HG02852 (cell line): ENCODE results near the gene BCL11A.

ENCODE experiments used
- ATAC-seq: cut with Tn5 transposase; IDR thresholded peaks from one replicate; pipeline ENCODE4 v1.9.1; 2021; ENCODE audit warnings: mild to moderate bottlenecking, moderate library complexity; ENCODE audit not compliant: unreplicated experiment

BCL11A gene

GRCh38 chr2:60529136-60529784 is 24.2 kb downstream of the BCL11A start:
- no peak for ATAC-seq

- ATAC-seq: no peak
Observed at GRCh38 chr2:60528281-60529020, 25.0 kb downstream of the BCL11A start.

GRCh38 chr2:60527762-60528161 is 25.7 kb downstream of the BCL11A start:
- no peak for ATAC-seq

- no peak for ATAC-seq
Observed at GRCh38 chr2:60526623-60527022, 26.8 kb downstream of the BCL11A start.

DNA sequence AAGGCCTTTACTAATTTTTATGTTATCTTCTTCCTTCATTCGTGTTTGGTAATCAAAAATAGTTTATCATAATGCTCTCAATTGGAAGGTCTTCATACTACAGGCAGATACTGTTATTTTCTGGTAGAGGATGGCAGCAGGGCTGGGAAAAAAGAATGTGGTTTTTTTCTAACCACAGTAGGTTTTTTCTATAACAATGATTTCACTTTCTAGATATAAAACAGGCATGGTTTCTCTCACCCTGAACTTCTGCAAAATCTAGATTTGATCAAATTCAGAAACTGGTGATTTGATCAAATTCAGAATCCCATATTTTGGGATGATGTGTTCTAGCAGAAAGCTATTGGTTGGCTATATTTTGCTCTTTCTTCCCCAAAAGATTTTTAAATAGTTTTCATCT is 27.6 kb downstream of the BCL11A start:
- ATAC-seq: no peak

DNA sequence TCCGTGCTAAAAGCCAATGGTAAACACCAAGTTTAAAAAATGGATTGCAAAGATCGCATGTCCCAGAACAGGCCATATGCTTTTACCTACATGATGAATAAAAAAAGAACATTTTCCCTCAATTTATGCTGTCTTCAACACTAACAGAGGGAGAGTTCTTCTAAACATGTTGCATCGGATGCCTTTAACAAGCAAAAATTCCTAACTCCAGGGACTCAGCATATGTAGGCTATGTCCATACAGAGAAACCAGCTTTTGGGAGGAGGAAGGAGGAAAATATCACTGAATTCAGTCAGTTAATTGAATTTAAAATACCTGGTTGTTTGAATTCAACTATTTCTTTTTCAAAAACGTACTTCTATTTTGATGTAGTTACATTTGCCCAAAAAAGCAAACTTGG is 28.6 kb downstream of the BCL11A start:
- no peak for ATAC-seq

GRCh38 chr2:60523963-60524362 is 29.5 kb downstream of the BCL11A start:
- ATAC-seq: no peak

DNA sequence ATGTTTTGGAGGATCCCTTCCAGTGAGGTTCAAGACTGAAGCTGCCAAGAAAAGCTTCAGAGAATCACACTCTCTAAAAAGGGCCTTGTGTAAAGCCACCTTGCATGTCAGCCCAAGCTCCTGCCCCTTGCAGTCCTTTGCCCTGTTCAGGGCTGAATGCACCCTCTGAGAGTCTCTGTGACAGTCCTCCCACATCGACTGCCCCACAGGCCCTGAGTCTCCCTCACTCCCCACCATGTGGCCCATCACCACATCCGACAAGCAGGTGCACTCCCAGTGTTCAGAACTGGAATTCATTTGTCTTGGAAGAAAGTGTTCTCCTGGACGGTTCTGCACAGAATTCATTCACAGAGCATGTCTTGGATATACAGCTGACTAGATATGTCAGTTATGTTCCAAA is 31.0 kb downstream of the BCL11A start:
- no peak for ATAC-seq

DNA sequence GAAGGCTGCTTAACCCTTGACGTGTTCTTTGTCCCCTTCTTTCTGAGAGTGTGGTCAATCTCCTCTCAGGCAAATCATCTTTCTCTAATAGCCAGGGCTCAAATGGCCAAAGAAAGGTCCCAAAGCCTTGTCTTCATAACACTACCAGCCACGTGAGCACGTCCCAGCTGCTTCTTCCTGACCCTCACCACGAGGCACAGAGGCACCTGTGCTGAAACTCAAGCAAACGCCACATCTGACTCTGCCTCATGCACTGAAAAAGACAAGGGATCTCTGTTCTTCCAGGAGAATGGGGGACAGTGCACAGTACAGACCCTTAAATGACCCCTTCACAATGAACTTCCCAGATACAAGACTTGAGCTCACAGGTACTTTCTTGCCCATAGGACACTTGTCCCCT is 31.8 kb downstream of the BCL11A start:
- ATAC-seq: no peak

DNA sequence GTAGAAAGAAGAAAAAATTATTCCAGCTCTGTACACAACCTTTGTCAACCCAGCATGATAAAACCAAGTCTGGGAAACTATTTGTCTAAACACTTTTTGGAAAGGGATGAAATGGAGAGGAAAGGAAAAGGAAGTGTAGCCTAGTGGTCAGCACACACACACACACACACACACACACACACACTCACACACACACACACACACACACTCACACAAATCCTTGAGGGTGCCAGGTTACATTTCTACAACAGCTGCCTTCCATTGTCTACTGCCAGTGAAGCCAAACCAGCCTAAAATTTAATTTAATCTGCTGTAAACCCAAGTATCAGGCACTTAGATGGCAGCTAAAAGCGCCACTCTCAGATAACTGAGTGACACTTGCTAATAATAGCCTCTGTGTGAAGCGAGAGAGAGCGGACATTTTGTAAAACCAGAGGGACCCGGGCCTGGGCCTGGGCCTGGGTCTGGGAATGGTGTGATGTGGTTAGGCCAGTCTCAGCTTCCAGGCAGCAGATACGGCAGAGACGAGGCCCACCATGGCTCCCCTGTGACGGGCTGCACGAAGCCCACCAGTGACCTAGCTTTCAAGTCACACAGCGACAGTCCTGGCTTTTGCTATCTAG is 32.4 kb downstream of the BCL11A start:
- no peak for ATAC-seq

DNA sequence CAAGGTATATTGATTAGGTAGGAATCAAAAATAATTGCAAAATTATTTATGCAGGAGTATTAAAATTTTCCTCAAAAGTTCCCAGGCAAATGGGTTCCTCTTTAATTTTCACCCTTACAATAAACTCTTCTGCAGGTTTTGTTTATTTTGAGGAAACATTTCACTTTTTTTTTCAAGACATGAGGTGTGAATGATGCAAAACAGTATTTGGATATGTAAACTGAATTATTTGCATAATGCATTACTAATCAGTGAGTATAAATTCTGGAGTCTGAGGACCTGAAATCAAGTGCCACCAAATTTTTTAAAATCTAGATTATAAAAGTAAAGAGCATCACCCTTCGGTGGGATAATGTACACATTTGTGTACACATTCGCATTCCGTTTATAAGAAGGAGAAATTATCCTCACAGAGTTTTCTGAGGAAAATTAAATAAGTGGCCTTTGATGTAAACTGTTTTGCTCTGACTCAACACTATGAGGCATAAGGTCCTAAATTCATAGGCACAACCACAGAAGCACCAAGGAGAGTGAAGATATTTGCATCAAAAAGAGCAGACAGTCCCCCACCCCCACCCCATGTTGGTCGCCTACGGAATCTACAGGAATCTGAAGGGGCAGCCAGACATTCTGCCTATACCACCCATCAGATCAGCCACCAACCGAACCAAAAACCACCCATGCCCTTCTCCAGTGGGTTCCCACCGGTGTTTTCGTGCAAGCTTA is 33.1 kb downstream of the BCL11A start:
- ATAC-seq: no peak

GRCh38 chr2:60519231-60519863 is 34.1 kb downstream of the BCL11A start:
- ATAC-seq: no peak

- ATAC-seq: no peak
Observed at GRCh38 chr2:60518567-60518966, 34.9 kb downstream of the BCL11A start.

GRCh38 chr2:60517446-60517845 is 36.0 kb downstream of the BCL11A start:
- ATAC-seq: no peak

GRCh38 chr2:60516826-60517225 is 36.6 kb downstream of the BCL11A start:
- ATAC-seq: no peak

DNA sequence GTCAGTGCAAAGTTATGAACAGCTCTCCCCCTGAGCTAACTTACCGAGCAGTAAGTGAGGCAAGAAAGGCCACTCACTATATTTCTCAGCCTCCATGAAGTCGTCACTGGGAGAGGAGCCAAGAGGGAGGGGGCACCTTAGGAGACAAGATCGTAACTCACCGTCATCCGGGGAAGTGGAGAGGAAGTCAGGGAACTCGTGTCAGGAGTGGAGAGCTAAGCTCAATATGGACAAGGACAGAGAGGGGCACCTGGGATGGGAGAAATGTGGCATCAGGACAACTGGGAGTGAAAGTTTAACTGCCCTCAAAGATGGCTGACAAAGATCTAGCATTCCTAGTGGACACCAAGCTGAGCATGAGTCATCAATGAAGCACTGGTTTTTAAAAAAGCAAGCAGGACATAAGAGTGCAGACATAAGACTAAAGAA is 37.1 kb downstream of the BCL11A start:
- ATAC-seq: no peak

- ATAC-seq: peak; percentile 83
Observed at GRCh38 chr2:60515721-60516226, 37.7 kb downstream of the BCL11A start.

DNA sequence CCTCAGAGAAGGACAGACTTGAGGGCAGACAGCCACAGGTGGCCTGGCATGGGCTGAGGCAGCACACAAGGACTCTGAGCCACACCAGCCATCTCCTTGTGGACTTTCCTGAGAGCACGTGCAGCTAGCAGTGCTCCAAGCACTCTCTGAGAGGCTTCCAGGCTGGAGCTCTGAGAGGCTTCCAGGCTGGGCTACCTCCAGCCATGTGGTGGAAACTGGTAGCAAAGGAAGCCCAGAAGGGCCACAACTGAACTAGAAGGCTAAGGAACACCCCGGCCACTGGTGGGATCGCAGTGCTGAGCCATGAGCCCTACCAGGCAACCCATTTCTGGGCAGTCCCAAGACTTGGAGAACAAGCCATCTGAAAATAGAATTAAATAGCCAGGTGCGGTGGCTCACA is 39.5 kb downstream of the BCL11A start:
- no peak for ATAC-seq

- ATAC-seq: no peak
Observed at GRCh38 chr2:60513191-60513590, 40.3 kb downstream of the BCL11A start.

GRCh38 chr2:60512641-60513040 is 40.8 kb downstream of the BCL11A start:
- no peak for ATAC-seq
